ENCODE measurements around the gene SCUBE2. TPM values are rescaled to one million over a fixed set of nuclear protein-coding genes. Genes with fewer than 3 reads are reported as not detected.
"Not testable (repeated sequence)": the region's sequence is repeated elsewhere in the genome, so short reads cannot be mapped to it uniquely, and the experiment has no call there.

The SCUBE2 gene
- total RNA-seq, 1 donor from 2014 or later = 0.89 TPM

DNA sequence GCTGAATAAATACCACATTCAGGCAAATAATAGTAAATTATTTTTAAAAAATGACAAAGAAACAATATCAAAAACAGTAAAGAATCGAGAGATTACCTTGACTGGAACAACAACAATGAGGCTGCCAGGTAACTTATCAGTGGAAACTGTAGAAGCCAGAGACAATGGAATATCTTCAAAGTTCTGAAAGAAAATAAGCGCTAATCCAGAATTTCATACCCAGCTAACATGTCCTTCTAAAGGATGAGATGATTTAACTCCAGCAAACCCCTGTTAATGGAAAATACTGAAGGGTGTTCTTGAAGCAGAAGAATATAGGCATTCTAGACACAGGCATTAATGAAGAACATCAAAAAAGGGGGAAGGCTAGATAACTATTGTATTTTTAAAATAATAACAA, 20.7 kb upstream of the SCUBE2 start:
- ATAC-seq = no peak
- intact Hi-C loops (cut with micrococcal nuclease) = no loop called here
- no peak for DNase-seq

DNA sequence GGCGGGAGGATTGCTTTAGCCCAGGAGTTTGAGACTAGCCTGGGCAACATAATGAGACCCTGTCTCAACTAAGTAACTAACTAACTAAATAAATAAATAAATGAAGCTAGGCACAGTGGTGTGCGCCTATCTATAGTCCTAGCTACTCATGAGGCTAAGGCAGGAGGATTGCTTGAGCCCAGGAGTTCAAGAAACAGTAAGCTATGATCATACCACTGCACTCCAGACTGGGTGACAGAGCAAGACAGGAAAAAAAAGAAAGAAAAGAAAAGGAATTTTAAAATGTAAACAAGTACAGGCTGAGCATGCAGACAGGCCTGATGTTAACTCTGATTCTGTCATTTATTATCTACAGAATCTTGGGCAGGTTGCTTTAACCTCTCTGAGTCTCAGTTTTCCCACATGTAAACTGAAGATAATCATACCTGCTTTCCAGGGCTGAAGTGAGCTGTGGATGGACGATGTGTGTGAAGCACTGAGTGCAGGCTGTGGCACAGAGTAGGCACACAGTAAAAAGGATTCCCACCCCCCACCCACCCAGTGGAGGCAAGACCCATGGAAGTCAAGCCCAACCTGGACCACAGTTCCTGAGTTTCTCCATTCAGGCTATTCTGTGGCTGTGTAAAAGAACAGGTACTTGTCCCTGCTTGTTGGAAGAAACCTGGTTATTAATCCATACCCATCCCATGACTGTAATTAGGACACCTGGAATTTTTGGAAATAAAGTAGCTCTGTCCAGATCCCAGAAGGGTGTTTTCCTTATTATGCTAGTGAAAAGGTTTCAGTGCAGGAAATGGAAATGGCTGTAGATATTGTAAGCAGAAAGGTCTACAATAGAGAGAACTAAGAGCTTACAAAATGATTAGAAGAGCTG, 18.7 kb upstream of the SCUBE2 start:
- intact Hi-C loops (cut with micrococcal nuclease) = no loop called here
- DNase-seq (no peak), ATAC-seq (no peak)

DNA sequence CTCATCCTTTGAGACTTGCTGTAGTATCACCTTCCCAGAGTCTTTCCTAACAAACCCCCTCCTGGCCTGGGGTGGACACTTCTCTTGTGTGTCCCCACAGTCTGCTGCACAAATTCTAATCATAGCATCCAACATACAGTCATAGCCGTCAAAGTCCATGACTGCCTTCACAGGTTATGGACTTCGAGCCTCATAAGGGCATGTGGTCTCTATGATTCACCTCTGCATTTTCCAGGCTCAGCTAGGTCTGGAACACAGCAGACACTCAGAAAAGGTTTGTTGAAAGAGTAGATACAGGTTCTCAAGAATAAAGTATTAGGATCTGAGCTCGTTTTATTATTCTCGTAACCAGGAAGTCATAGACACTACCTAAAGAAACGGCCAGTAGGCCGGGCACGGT, 13.2 kb upstream of the SCUBE2 start:
- DNase-seq (no peak), ATAC-seq (no peak)
- intact Hi-C loops (cut with micrococcal nuclease) = no loop called here

DNA sequence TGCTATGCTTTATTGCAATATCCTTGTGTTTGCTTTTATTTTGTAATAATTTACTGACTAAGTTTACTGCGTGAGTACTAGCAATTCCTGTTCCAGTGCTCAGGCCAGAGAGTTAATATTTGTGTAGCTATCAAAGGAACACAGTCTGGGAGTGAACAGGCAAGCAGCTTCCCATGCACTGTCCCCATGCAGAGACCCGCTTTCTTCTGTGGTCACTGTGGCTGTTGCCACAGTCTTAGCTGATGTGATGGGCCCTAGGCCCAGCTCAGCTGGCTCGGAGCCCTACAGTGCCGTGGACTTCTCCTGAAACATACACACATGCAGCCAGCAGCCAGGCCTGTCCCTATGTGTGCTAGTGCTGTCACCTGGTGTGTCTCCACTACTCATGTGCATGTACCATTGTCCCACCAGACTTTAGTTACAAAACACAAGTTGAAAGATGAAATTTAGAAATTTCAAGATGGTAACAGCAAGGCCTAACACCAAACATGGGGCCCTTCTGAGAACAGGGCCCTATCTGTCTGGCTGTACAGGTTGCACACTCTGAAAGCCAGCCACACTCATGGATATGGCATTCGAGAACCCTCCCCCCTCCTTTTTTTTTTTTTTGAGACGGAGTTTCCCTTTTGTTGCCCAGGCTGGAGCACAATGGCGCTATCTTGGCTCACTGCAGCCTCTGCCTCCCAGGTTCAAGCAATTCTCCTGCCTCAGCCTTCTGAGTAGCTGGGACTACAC, 12.3 kb upstream of the SCUBE2 start:
- intact Hi-C loops (cut with micrococcal nuclease) = no loop called here
- ATAC-seq (no peak), DNase-seq (no peak)

DNA sequence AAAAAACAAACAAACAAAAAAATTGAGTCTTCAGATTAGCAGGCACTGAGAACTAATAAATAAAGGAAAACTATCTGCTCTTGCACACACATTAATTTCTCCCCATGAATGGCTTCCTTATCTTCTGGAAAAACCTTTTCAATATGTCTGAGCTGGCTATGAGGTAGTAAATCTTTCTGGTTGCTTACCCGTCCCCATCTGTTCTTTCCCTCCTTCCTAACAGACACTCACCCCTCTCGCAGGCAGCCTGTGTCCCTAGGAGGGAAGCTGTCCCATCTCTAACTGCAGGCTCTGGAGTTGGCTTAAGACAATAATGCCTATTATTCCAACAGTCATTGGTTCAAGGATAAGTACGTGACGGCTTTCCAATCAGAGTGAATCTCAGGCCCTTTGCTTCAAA, 8.2 kb upstream of the SCUBE2 start:
- intact Hi-C loops (cut with micrococcal nuclease) = no loop called here
- ATAC-seq (no peak), DNase-seq (no peak)

DNA sequence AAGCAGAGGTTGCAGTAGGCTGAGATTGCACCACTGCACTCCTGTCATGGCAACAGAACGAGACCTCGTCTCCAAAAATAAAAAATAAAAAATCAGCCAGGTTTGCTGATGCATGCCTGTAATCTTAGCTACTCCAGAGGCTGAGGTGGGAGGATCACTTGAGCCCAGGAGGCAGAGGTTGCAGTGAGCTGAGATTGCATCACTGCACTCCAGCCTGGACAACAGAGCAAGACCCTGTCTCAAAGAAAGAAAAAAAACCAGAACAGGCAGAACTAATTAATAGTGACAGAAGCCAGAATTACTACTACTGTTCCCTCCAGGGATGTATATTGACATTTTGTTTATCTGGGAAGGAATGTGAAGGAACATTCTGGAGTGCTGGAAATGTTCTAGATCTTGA, 7.1 kb upstream of the SCUBE2 start:
- ATAC-seq; intact Hi-C loops (cut with micrococcal nuclease); DNase-seq: not testable (repeated sequence)

DNA sequence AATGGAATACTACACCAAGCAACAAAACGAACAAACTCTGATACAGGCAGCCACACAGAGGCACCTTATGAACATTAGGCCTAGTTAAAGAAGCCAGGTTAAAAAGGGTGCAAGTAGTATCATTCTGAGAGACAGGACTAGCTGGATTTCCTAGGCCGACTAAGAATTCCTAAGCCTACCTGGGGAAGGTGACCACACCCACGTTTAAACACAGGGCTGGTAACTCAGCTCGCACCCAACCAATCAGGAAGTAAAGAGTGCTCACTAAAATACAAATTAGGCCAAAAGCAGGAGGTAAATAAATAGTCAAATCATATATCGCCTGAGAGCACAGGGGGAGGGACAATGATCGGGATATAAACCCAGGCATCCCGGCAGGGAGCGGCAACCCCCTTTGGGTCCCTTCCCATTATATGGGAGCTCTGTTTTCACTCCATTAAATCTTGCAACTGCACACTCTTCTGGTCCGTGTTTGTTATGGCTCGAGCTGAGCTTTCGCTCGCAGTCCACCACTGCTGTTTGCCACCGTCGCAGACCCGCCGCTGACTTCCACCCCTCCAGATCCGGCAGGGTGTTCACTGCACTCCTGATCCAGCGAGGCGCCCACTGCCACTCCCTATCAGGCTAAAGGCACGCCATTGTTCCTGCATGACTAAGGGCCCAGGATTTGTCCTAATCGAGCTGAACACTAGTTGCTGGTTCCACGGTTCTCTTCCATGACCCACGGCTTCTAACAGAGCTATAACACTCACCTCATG, 6.0 kb upstream of the SCUBE2 start:
- DNase-seq; intact Hi-C loops (cut with micrococcal nuclease); ATAC-seq: not testable (repeated sequence)

DNA sequence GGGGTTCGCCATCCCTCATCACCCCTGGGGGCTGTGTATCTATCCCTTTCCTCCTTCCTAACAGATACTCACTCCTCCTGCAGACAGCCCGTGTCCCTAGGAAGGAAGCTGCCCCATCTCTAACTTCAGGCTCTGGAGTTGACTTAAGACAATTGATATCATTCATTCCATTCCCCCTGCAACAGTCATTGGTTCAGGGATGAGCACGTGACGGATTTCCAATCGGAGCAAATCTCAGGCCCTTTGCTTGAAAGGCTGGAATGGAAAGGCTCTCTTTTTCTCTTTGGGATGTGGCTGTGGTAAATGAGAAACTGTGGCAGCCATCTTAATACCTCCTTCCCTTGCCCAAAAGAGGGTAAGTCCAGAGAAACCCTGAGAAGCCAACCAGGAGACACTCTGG, 5.0 kb upstream of the SCUBE2 start:
- DNase-seq = no peak
- intact Hi-C loops (cut with micrococcal nuclease) = no loop called here
- no peak for ATAC-seq

DNA sequence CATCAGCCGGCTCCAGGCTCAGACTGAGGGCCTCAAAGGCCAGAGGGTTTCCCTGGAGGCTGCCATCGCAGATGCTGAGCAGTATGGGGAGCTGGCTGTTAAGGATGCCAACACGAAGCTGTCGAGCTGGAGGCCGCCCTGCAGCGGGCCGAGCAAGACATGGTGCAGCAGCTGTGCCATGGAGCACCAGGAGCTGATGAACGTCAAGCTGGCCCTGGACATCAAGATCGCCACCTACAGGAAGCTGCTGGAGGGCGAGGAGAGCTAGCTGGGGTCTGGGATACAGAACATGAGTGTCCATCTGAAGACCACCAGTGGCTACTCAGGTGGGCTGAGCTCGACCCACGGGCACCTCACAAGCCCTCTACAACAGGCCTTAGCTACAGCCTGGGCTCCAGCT, 4.0 kb upstream of the SCUBE2 start:
- intact Hi-C loops (cut with micrococcal nuclease) = no loop called here
- peak; percentile 30 for DNase-seq
- ATAC-seq = no peak

DNA sequence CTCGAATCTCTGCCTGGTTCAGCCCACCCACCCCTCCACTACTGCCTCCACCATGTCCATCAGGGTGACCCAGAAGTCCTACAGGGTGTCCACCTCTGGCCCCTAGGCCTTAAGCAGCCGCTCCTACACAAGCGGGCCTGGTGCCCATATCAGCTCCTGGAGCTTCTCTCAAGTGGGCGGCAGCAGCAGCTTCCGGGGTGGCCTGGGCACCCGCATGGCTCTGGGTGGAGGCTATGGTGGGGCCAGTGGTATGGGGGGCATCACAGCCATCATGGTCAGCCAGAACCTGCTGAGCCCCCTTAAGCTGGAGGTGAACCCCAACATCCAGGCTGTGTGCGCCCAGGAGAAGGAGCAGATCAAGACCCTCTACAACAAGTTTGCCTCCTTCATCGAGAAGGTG, 3.0 kb upstream of the SCUBE2 start:
- ATAC-seq (no peak), DNase-seq (no peak)
- intact Hi-C loops (cut with micrococcal nuclease) = no loop called here

DNA sequence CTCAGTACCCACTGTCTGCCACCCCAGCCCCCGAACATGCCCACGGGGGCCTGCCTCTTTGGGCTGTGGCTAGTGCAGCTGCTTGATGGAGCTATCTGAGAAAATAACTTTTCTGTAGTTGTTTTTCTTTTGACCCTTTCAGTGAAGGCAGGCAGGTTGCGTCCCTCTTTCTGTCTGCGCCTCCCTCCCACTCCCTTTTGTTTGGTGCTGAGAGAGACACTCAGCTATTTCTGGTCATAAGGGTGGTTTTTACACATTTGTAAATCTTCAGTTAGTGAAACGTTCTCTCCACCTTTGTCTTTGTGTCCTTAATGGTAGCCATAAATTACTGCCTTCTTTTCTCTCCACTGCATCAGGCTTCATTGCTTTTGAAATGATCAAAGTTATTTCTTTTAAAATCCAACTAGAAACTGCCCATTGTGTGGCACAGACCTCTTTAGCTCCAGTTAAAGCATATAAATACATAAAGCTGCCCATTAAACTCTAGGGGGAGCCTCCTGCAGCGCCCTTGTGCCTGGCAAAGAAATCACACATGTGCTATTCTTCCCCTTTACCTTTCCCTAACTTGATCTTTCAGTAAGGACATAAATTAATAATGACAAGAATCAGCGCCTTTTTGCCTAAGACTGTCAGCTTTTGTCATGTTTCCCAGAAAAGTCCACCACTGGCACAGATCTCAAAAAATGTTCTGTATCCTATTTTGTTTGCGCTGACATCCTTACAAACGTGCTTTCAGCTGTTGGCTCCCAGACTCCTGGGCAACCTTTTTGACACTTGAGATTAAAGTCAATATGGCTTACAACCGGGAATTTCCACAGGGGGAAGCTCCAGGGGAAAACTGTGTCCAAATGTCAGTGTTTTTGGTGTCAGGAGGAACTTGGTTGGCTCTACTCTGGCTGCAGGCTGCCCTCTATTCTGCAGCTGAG, 1.7 kb upstream of the SCUBE2 start:
- no peak for DNase-seq
- intact Hi-C loops (cut with micrococcal nuclease) = no loop called here

DNA sequence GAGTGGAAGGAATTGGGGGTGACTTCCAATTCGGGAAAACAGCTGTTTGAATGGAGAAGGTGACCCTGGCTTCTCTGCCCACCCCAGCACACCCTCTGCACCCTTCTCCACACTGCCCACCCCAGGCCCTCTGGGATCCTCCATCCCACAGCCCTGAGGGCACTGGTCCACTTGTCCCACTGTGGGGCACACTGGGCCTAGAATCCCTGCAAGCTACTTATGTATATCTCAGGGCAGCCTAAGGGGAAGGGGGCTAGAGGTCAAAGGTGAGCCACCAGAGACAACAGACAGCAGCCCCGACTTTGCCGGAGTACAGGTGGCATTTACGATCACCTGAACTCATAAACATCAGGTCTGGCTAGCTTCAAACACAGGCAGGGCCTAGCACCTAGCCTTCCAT, 673 bp upstream of the SCUBE2 start:
- intact Hi-C loops (cut with micrococcal nuclease) = no loop called here
- DNase-seq = no peak
- ATAC-seq = no peak

More for the DNA sequence above, 1.7 kb upstream of the SCUBE2 start:
- ATAC-seq = no peak

DNA sequence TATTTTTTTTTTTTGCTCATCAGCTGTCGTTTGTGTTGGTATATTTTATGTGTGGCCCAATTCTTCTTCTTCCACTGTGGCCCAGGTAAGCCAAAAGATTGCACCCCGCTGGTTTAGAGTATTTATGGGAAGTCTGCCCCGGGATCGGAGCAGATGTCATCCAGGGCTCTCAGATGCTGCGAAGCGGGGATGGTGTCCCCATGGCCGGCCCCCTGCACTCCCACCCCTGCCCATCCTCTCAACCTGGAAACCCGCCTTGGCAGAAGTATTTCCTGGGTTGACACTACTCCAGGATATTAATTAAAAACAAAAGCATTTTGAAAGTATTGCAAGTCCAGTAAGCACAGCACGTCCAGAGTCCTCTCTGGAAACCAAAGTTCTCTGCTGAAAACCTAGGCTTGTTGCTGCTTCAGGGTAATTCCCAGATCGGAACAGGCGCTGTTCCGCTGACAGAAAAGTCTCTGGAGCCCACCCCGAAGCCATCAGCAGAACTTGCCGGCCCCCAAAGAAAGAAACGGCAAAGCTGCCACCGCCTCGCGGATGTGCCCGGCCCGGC, 833 bp downstream of the SCUBE2 start:
- ATAC-seq (no peak), DNase-seq (no peak)
- intact Hi-C loops (cut with micrococcal nuclease) = no loop called here

DNA sequence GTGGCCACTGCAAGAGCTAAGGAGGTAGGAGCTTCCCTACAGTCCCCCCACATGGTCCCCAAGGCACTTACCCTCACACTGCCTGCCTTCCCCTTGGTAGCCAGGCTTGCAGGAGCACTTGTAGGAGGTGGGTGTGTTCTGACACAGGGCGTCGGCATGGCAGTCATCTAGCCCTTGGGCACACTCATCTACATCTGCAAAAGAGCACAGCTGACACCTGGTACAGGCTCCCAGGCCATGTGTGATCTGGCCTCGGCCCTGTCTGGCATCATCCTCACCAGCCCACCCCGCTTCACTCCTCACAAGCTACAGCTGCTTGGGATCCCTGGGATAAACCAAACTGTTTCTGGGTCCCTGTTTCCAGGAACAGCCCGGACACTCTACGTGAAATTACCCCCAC, 1.8 kb downstream of the SCUBE2 start:
- DNase-seq (no peak), ATAC-seq (no peak)
- intact Hi-C loops (cut with micrococcal nuclease) = no loop called here

DNA sequence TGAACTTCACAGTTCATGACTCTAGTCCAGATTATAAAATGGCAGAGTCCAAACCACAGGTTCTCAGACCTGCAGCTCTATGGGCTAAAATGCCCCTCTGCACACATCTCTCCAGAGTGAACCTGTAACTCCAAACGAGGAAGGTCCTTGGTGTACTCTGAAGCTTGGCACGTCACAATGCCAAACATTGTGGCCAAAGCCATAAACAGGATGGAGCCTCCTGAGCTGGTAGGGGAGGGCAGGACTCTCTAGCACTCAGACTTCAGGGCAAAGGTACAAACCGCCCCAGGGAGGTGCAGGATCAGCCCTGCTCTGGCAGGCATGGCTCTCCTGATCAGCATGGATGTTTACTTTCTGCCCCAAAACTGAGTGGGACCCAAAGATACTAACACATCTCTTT, 2.3 kb downstream of the SCUBE2 start:
- DNase-seq (no peak), ATAC-seq (no peak)
- intact Hi-C loops (cut with micrococcal nuclease) = no loop called here

DNA sequence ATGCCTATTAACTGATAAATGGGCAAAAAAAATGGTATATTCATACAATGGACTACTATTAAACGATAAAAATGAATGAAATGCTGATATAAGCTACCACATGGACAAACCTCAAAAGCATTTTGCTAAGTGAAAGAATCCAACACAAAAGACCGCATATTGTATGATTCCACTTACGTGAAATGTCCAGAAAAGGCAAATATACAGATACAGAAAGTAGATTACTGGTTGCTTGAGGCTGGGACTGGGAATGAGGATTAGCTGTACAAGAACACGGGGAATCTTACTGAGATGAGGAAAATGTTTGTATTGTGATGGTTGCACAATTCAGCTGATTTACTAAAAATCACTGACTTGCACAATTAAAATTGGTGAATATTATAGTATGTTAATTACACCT, 8.8 kb downstream of the SCUBE2 start:
- DNase-seq (no peak), ATAC-seq (no peak)
- intact Hi-C loops (cut with micrococcal nuclease) = no loop called here

DNA sequence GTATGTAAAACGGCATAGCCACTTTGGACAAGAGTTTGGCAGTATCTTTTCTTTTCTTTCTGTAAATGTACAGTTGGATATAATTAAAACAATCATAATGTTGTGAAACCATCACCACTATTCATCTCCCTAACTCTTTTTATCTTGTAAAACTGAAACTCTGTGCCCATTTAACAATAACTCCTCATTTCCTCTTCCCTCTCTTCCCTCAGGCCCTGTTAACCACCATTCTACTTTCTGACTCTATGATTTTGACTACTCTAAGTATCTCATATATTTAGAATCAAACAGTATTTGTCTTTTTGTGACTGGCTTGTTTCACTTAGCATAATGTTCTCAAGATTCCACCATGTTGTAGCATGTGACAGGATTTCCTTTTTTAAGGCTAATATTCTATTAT, 10.2 kb downstream of the SCUBE2 start:
- DNase-seq (no peak), ATAC-seq (no peak)
- intact Hi-C loops (cut with micrococcal nuclease) = no loop called here
